ENCODE results near the gene SVEP1. TPM values are rescaled to one million over a fixed set of nuclear protein-coding genes. Genes with fewer than 3 reads are reported as not detected.

The SVEP1 gene
- polyA plus RNA-seq, 1 experiment = 24.8 TPM

- TF ChIP-seq CTCF (IDR thresholded peaks at IDR 0.05; ENCODE audit: insufficient read depth, low read depth, low read length) = no peak
- DNase-seq (ENCODE audit: low read depth) = no peak
- CTCF ChIA-PET = no interaction called here
- no peaks in the 10 kb centered on the region for H3K36me3 ChIP-seq (ENCODE audit: control insufficient read depth, insufficient read depth, low read length)
- no peak overlapping the region for H3K4me3 ChIP-seq (ENCODE audit: low read depth, low read length)
- peaks cover 2% of the 10 kb centered on the region; the same call in 1 of the 2 replicates for H3K27me3 ChIP-seq (ENCODE audit: control insufficient read depth, insufficient read depth, low read length)
- POLR2A ChIA-PET = no interaction called here
These were observed 234.7 kb downstream of the SVEP1 start for GRCh38 chr9:110344821-110345220.

- no peak for DNase-seq (ENCODE audit: low read depth)
- CTCF ChIA-PET = no interaction called here
- no peaks in the 10 kb centered on the region for H3K36me3 ChIP-seq (ENCODE audit: control insufficient read depth, insufficient read depth, low read length)
- no peak overlapping the region for H3K4me3 ChIP-seq (ENCODE audit: low read depth, low read length)
- peaks cover 2% of the 10 kb centered on the region; the same call in 1 of the 2 replicates for H3K27me3 ChIP-seq (ENCODE audit: control insufficient read depth, insufficient read depth, low read length)
- TF ChIP-seq CTCF (IDR thresholded peaks at IDR 0.05; ENCODE audit: insufficient read depth, low read depth, low read length) = no peak
- POLR2A ChIA-PET = no interaction called here
These were observed 236.0 kb downstream of the SVEP1 start for GRCh38 chr9:110343551-110343950.

GRCh38 chr9:110340306-110340705 is 239.2 kb downstream of the SVEP1 start:
- peak; percentile 43 for TF ChIP-seq CTCF (IDR thresholded peaks at IDR 0.05; ENCODE audit: insufficient read depth, low read depth, low read length)
- POLR2A ChIA-PET = no interaction called here
- Histone ChIP-seq H3K4me3 (ENCODE audit: low read depth, low read length) (no peak overlapping the region), H3K27me3 (ENCODE audit: control insufficient read depth, insufficient read depth, low read length) (peaks cover 2% of the 10 kb centered on the region; the same call in 1 of the 2 replicates), H3K36me3 (ENCODE audit: control insufficient read depth, insufficient read depth, low read length) (no peaks in the 10 kb centered on the region)
- no peak for DNase-seq (ENCODE audit: low read depth)
- CTCF ChIA-PET = interaction anchor here (0.6 to 2.1 kb wide), 5 partner anchors 11 to 82 kb away, joined by 3 to 7 read pairs (median 3); no protein-coding TSS in a partner anchor

- ChIA-PET POLR2A (no interaction called here), CTCF (no interaction called here)
- H3K4me3 ChIP-seq (ENCODE audit: low read depth, low read length) = no peak overlapping the region
- no peak for TF ChIP-seq CTCF (IDR thresholded peaks at IDR 0.05; ENCODE audit: insufficient read depth, low read depth, low read length)
- DNase-seq (ENCODE audit: low read depth) = peak; percentile 46
- no peaks in the 10 kb centered on the region for H3K27me3 ChIP-seq (ENCODE audit: control insufficient read depth, insufficient read depth, low read length)
- no peaks in the 10 kb centered on the region for H3K36me3 ChIP-seq (ENCODE audit: control insufficient read depth, insufficient read depth, low read length)
These were observed 241.4 kb downstream of the SVEP1 start for GRCh38 chr9:110338143-110338542.

GRCh38 chr9:110337727-110338126 is 241.8 kb downstream of the SVEP1 start, which contains the start of gene TXNDC8:
Gene TXNDC8 (minus strand): TSS chr9:110337863.
- ChIA-PET POLR2A (no interaction called here), CTCF (no interaction called here)
- H3K27me3 ChIP-seq (ENCODE audit: control insufficient read depth, insufficient read depth, low read length) = no peaks in the 10 kb centered on the region

More at GRCh38 chr9:110337727-110338126, 241.8 kb downstream of the SVEP1 start, which contains the start of gene TXNDC8:
- H3K36me3 ChIP-seq (ENCODE audit: control insufficient read depth, insufficient read depth, low read length) = no peaks in the 10 kb centered on the region
- TF ChIP-seq CTCF (IDR thresholded peaks at IDR 0.05; ENCODE audit: insufficient read depth, low read depth, low read length) = no peak
- H3K4me3 ChIP-seq (ENCODE audit: low read depth, low read length) = no peak within 1 kb of the TSS
- DNase-seq (ENCODE audit: low read depth) = peak; percentile 48

All from BJ (cell line).